HAP-1 (cell line): ENCODE data around the gene SGF29.
"Not testable (repeated sequence)": the region's sequence is repeated elsewhere in the genome, so short reads cannot be mapped to it uniquely, and the experiment has no call there.

Experiments used
- DNase-seq, 2 experiments: peaks; one replicate each; pipeline ENCODE4 v3.0.0-alpha.2; 2016 to 2020; ENCODE audit warnings: low spot score in 2 of 2
- H3K27me3 ChIP-seq: fragments of 250-450 bp; sonication (Bioruptor Pico); 2 replicates; pipeline ENCODE4 v1.5.1; 2020; ENCODE audit warnings: low read depth, mild to moderate bottlenecking, moderate library complexity
- H3K36me3 ChIP-seq: fragments of 250-450 bp; sonication (Bioruptor Pico); replicated peaks from 2 replicates; pipeline ENCODE4 v1.5.1; 2020; ENCODE audit warnings: mild to moderate bottlenecking
- H3K4me1 ChIP-seq: fragments of 250-450 bp; sonication (Bioruptor Pico); 2 replicates; pipeline ENCODE4 v1.5.1; 2020; ENCODE audit warnings: mild to moderate bottlenecking
- H3K4me3 ChIP-seq: fragments of 250-450 bp; sonication (Bioruptor Pico); 2 replicates; pipeline ENCODE4 v1.5.1; 2020; ENCODE audit warnings: mild to moderate bottlenecking, moderate library complexity
- H3K9me3 ChIP-seq: fragments of 250-450 bp; sonication (Bioruptor Pico); 2 replicates; pipeline ENCODE4 v1.5.1; 2020; ENCODE audit warnings: mild to moderate bottlenecking, moderate library complexity
- in situ Hi-C: fragments of 300-500 bp; cut with MboI; formaldehyde crosslinking; loops from 3 replicates; pipeline ENCODE4 v1.14.3; 2020; ENCODE audit warnings: low sequenced_read_pairs, inconsistent platforms, mixed read lengths

SGF29 gene

GRCh38 chr16:28609631-28610594, 56.2 kb downstream of the SGF29 start, which contains the start of gene SULT1A1:
Gene SULT1A1 (minus strand): TSS chr16:28610044. CDS start chr16:28608855, 1,189 bp downstream.
- H3K36me3 ChIP-seq: no peaks in the 10 kb centered on the region
- in situ Hi-C loops: no loop called here
- H3K4me3 ChIP-seq: no peak within 1 kb of the TSS
- no peaks in the 10 kb centered on the region for H3K4me1 ChIP-seq
- no peaks in the 10 kb centered on the region for H3K27me3 ChIP-seq
- no peaks in the 10 kb centered on the region for H3K9me3 ChIP-seq
- DNase-seq: no peak

GRCh38 chr16:28610595-28611191, 57.0 kb downstream of the SGF29 start:
- Histone ChIP-seq H3K4me1 (no peaks in the 10 kb centered on the region), H3K27me3 (no peaks in the 10 kb centered on the region), H3K9me3 (no peaks in the 10 kb centered on the region), H3K4me3 (no peak overlapping the region), H3K36me3 (no peaks in the 10 kb centered on the region)
- in situ Hi-C loops: no loop called here
- no peak for DNase-seq

DNA sequence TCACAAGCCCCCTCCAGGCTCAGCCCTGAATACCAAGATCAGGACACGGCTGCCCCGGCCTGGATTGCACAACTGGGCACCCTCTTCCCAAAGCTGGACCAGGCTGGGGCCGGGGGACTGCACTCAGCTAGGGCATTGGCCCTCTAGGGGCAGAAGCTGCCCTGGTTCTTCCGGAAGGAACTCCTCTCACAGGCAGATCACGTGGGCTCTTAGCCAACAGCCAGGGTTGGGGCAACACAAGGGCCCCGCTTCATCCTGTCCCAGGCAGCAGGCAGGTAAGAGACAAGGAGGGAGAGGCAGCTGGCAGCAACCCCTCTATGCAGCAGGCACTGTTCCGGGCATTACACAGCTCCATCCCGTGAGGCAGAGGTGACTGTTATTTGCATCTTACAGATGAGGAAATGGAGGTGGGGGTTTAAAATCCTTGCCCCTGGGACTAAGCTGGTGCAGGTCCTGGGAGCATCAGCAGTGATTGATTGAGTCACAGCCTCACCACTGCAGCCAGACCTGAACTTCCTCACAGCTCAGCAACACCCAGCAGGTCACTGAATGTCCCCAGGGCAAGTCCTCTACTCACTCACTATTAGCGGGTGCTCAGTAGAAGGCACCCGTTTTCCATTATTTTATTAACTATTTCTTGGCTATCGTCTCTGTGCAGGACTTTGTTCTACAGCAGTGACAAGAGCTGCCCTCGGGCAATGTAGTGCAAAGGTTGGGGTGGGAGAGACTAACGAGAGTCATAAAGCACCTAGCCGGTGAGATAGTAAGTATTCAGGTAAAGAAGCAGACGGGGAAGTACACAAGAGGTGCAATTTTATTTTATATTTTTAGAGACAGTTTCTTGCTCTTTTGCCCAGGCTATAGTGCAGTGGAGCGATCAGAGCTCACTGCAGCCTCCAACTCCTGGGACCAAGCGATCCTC, 58.9 kb downstream of the SGF29 start:
- H3K36me3 ChIP-seq, H3K27me3 ChIP-seq, H3K4me1 ChIP-seq, H3K4me3 ChIP-seq, H3K9me3 ChIP-seq, DNase-seq, in situ Hi-C loops: not testable (repeated sequence)

- H3K9me3 ChIP-seq, H3K36me3 ChIP-seq, H3K27me3 ChIP-seq, H3K4me3 ChIP-seq, DNase-seq, in situ Hi-C loops: not testable (repeated sequence)
- peaks cover 12% of the 10 kb centered on the region for H3K4me1 ChIP-seq
These were observed 60.2 kb downstream of the SGF29 start for GRCh38 chr16:28613912-28614311.

DNA sequence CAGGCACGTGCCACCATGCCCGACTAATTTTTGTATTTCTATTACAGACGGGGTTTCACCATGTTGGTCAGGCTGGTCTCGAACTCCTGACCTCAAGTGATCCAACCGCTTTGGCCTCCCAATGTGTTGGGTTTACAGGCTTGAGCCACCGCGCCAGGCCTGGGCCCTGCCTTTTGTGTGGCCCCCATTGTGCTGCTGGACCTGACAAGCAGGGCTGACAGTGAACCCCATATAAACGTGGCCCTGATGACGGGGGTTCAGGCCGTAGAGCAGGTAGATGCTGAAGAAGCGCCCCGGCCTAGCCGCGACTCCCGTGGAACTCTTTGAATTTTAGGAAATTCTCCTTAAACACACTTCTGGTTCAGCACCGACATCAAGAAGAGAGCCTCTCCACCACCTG, 60.8 kb downstream of the SGF29 start:
- DNase-seq, H3K27me3 ChIP-seq, in situ Hi-C loops, H3K4me3 ChIP-seq, H3K9me3 ChIP-seq: not testable (repeated sequence)
- peaks cover 12% of the 10 kb centered on the region for H3K4me1 ChIP-seq
- H3K36me3 ChIP-seq: peaks cover 14% of the 10 kb centered on the region; the same call in 1 of the 2 replicates

- H3K4me3 ChIP-seq, H3K9me3 ChIP-seq, H3K27me3 ChIP-seq, in situ Hi-C loops: not testable (repeated sequence)
- H3K4me1 ChIP-seq: peaks cover 12% of the 10 kb centered on the region
- peaks cover 18% of the 10 kb centered on the region; the same call in 1 of the 2 replicates for H3K36me3 ChIP-seq
- peak in 1 of 2 experiments; percentile 67 for DNase-seq
These were observed 61.9 kb downstream of the SGF29 start for GRCh38 chr16:28615486-28616223.

DNA sequence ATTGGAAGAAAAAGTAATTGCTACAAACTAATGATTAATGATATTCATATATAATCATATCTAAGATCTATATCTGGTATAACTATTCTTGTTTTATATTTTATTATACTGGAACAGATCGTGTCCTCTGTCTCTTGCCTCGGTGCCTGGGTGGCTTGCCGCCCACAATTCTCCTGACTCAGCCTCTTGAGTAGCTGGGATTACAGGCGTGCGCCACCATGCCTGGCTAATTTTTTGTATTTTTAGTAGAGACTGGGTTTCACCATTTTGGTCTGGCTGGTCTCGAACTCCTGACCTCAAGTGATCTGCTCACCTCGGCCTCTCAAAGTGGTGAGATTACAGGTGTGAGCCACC, 62.5 kb downstream of the SGF29 start:
- Histone ChIP-seq H3K36me3 (peaks cover 18% of the 10 kb centered on the region; the same call in 1 of the 2 replicates), H3K4me1 (peaks cover 12% of the 10 kb centered on the region)
- H3K27me3 ChIP-seq, in situ Hi-C loops, H3K9me3 ChIP-seq, H3K4me3 ChIP-seq, DNase-seq: not testable (repeated sequence)

- Histone ChIP-seq H3K36me3 (peaks cover 18% of the 10 kb centered on the region; the same call in 1 of the 2 replicates), H3K4me1 (peaks cover 15% of the 10 kb centered on the region), H3K9me3 (no peaks in the 10 kb centered on the region), H3K4me3 (no peak overlapping the region), H3K27me3 (no peaks in the 10 kb centered on the region)
- no peak for DNase-seq
- in situ Hi-C loops: no loop called here
These were observed 62.9 kb downstream of the SGF29 start for GRCh38 chr16:28616636-28617035.

- Histone ChIP-seq H3K9me3 (no peaks in the 10 kb centered on the region), H3K4me1 (peaks cover 16% of the 10 kb centered on the region), H3K4me3 (no peak overlapping the region), H3K27me3 (no peaks in the 10 kb centered on the region), H3K36me3 (peaks cover 18% of the 10 kb centered on the region; the same call in 1 of the 2 replicates)
- DNase-seq: peak; percentile 67 to 84
- in situ Hi-C loops: no loop called here
These were observed 64.2 kb downstream of the SGF29 start for GRCh38 chr16:28617874-28618273.

GRCh38 chr16:28620316-28620715, 66.6 kb downstream of the SGF29 start:
- H3K4me1 ChIP-seq: peaks cover 16% of the 10 kb centered on the region
- in situ Hi-C loops, DNase-seq, H3K4me3 ChIP-seq, H3K9me3 ChIP-seq, H3K27me3 ChIP-seq: not testable (repeated sequence)
- H3K36me3 ChIP-seq: peaks cover 18% of the 10 kb centered on the region; the same call in 1 of the 2 replicates

- no peak for DNase-seq
- no peak overlapping the region; the same call in 1 of the 2 replicates for H3K4me3 ChIP-seq
- peaks cover 18% of the 10 kb centered on the region; the same call in 1 of the 2 replicates for H3K36me3 ChIP-seq
- H3K4me1 ChIP-seq: peaks cover 16% of the 10 kb centered on the region
- in situ Hi-C loops: no loop called here
- no peaks in the 10 kb centered on the region for H3K27me3 ChIP-seq
- H3K9me3 ChIP-seq: no peaks in the 10 kb centered on the region
These were observed 67.9 kb downstream of the SGF29 start for GRCh38 chr16:28621481-28622155.

GRCh38 chr16:28622532-28623171, 68.9 kb downstream of the SGF29 start:
- DNase-seq, in situ Hi-C loops, H3K9me3 ChIP-seq, H3K27me3 ChIP-seq: not testable (repeated sequence)
- peaks cover 11% of the 10 kb centered on the region for H3K4me1 ChIP-seq
- H3K36me3 ChIP-seq: peaks cover 15% of the 10 kb centered on the region; the same call in 1 of the 2 replicates
- peak overlapping the region; percentile 46 for H3K4me3 ChIP-seq
